IPS DF 4.7 (cell line): Measurements from ENCODE around the gene LGMN.

Source experiments
- DNase-seq: peaks from one replicate; pipeline ENCODE4 v3.0.0-alpha.2; 2013; ENCODE audit warnings: low spot score; ENCODE audit errors: extremely low read depth

The LGMN gene

DNA sequence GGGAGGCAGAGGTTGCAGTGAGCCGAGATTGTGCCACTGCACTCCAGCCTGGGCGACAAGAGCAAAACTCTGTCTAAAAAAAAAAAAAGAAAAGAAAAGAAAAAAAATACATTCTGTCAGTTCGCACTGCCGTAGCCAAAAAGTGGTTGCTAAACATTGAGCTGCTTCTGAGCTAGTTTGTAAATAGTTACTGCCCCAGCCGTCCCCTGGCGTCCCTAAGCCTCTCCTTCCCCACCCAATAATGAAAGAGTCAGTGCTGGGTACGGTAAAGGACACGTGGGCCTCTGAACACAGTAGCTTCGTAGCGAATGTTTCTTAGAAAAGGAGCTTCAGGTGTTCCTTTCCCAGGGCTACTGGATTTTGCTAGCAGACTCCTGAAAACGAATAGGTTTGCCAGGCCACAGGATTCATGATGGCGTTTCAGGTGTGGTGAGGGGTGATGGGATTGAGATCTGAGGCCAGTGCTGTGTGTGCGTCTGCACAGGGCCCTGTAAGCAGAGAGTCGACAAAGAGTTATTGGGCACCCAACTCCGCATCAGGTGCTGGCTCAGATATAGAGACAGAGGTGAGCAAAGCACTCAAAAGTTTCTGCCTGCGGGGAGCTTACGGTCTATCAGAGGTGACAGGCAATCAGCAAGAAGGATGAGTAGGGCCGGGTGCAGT, 94.1 kb downstream of the LGMN start:
- no peak for DNase-seq
